UCSD-AML1 (cell line): ENCODE data around the gene IFI27L1.

Source experiments
- DNase-seq: peaks from one replicate; lab custom pipeline; 2025; ENCODE audit not compliant: unreplicated experiment; lab: John Stamatoyannopoulos, UW

IFI27L1 gene

DNA sequence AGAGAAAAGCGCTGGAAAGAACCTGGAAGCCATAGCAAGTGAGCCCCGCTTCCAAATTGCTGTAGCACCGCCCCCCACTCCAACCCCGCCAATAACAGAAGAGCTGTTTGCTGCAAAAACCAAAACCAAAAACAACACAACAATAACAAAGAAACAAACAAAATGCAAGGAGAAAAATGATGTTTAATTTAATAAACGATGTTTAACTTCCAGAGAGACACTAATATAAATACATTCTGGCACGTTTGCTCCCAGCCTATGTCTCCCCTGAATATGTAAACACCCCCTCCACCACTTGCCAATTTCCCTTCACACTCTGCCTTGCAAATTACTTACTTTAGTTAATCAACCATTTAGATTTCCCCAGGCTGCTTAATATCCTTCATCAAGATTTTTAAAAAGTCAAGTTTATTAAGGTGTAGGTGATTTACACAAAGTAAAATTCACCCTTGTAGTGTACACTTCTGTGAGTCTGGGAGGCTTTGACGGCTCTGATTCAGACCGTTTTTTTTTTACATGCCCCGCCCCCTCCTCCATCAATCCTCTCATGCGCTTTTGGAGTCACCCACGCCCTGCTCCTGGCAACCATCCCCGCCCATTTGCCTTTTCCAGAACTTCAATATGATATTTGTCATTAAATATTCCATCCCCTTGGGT, 48.8 kb downstream of the IFI27L1 start:
- no peak for DNase-seq

DNA sequence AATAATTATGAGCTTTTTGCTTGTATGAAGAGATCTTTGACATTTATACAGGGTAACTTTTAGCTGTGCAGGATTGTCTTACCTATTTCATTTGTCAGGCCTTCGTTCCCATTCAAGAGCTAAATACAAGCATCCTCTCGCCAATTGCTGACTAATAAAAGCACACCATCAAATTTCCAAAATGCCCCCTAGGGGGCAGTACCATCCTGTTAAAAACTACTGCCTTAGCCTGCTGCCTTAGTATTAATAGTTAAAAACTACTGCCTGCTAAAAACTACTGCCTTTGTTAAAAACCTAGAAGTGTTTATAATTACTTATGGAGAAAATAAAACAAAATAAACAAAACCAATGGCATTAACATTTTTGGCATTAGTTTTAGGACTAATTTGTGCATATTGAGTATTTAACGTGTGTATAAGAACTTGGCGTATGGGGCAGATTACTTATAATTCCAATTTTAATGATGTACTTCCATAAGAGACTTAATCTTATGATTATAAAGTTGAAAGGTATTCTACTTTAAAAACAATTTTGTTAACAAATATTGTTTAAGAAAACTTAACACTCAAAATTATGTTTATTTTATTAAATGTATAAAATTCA, 51.3 kb downstream of the IFI27L1 start:
- DNase-seq: no peak

DNA sequence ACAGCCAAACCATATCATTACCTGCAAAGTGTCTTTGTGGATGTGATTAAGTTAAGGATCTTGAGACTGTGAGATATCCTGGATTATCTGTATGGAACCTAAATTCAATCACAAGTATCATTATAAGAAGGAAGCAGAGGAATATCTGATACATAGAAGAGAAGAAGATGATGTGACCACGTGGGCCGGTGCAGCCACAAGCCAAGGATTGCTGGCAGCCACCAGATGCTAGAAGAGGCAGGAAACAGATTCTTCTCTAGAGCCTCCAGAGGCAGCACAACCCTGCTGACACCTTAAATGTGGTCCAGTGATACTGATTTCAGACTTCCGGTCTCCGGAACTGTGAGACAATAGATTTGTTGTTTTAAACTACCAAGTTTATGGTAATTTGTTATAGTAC, 54.4 kb downstream of the IFI27L1 start:
- DNase-seq: no peak

DNA sequence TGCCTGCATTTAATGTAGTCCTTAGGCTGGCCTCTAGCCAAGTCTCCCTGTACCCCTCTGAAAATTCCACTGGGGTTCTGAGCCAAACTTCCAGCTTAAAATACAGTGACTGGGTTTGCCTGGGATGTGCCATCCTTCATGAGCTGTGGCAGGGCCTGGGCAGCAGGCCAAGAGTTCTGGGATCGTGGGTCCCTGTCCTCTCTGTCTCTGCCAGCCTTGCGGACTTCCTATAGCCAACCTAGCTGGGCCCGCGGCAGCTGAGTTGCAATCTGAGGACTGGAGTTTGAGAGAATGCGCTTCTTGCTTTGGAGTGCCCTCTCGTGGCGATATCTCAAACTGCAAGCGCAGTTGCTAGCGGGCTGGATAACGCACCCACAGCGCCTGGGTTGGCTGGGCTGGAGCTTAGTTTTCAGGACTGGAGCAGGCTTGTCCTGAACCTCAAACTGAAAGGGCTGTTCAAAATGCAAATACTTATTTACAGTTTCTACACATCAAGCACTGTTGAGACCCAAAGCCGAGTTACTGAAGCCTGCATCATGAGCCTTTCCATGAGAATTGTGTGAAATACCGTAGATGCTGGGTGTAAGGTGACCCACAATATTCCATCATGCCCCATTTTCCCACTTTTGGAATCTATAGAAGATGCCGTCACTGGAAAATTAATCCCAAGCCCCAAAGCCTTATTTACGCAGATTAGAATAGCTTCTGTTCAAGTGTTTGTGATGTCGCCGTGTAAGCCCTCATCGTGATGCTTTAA, 55.6 kb downstream of the IFI27L1 start:
- peak; percentile 80 for DNase-seq

DNA sequence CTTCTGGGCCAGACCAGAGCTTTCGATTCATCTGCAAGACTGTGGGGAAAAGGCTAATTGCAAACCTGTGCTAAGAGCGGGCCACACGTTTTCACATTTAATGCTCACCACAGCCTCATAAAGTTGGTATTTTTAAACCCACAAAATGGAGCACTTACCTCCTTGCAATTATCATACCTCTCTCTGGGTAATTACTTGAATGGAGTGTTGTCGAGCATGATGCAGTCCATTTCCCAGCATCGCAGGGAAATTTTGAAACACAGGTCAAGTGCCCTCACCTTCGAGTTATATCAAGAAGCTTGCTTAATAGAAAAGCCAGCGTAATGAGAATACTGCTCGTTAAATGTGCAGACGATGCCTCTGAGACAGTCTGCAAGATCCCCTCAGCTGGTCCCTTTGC, 57.1 kb downstream of the IFI27L1 start:
- no peak for DNase-seq

DNA sequence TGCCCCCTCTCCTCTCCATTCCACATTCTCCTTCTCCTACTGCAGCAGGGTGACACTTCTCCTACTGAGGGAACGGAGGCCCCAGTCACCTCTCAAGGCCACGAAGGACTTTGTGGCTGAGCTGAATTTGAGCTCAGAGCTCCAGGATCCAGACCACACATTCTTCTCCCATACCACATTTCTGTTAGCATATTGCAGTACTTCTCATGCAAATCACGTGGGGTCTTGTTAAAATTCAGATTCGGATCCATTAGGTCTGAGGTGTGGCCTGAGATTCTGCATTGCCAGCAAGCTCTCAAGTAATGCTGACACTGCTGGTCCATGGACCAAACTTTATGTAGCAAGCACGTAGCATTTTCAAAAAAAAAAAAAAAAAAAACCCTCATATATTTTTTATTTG, 57.9 kb downstream of the IFI27L1 start:
- no peak for DNase-seq

DNA sequence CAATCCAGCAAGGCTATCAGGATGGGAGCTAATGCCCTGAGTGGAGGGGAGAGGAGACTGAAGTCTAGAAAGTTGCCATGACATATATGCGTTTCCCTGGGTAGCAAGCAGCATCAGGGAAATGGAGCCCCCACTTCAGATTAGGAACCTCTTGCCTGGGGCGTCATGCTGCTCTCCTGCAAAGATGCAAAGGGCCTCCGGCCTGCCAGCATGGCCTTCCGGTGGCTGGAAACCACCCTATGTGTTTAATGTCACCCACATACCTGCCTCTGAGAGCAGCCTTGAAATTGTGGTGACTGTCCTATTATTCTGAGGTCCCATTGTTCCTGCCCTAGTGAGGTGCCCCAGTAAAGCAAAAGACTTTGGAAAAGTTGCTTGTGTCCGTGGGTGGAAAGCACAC, 58.3 kb downstream of the IFI27L1 start:
- DNase-seq: no peak

DNA sequence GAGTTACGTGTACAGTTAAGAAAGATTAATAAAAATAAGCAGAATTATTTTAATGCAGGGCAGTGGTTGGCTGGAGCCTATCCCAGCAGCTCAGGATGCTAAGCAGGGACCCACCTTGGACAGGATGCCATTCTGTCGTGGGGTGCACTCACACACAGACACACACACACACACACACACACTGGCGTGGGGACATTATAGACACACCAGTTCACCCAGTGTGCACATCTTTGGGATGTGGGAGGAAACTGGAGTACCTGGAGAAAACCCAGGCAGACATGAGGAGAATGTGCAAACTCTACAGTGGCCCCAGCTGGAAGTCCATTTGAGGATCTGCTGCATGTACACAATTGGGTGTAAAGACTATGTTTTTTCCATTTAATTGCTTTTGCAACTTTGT, 61.1 kb downstream of the IFI27L1 start:
- no peak for DNase-seq

DNA sequence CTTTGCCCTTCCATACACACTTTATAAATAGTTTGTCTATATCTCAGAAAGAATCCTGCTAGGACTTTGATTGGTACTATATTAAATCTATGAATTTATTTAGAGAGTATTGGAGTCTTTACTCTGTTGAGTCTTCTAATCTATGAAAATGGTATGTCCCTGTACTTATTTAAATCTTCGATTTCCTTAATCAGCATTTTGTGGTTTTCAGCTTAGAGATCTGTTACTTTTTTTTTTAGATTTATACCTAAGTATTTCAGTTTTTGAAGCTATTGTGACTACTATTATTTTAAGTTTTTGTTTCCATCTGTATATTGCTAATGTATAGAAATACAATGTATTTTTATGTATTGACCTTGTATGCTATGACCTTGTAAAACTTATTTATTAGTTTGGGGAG, 61.7 kb downstream of the IFI27L1 start:
- no peak for DNase-seq

DNA sequence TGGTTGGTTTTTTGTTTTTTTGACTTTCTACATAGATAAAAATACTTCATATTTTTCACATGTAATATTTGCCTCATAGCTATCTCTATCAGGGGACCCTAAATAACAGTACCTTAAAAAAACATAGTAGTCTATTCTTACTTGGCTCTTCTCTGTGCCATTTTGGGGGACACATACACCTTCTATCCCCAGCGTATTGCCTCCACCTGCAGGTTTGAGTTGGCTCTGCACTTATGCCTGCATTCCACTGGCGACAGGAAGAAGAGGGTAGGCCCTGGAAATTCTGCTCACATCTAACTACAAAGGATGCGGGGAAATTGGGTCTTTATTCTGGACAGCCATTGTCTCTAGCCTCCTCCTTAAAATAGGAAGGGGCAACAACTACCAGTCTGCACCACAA, 62.1 kb downstream of the IFI27L1 start:
- DNase-seq: no peak

DNA sequence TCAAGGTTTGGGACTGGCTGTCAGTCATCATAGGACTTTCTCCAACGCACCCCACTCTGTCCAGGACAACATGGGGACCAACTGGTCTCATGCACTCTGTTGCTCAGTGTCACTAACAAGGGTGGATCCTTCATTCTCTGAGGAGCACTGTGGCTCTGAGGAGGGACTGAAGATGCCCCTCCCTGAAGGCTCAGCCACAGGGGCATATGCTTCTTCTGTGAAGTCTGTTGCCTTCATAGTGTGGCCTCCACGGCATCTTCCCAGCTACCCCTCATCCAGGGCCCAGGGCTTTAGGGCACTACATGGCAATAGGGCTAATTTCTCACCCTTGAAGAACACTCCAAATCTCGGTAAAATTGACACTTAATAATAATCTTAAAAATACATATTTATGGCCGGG, 62.6 kb downstream of the IFI27L1 start:
- DNase-seq: no peak

DNA sequence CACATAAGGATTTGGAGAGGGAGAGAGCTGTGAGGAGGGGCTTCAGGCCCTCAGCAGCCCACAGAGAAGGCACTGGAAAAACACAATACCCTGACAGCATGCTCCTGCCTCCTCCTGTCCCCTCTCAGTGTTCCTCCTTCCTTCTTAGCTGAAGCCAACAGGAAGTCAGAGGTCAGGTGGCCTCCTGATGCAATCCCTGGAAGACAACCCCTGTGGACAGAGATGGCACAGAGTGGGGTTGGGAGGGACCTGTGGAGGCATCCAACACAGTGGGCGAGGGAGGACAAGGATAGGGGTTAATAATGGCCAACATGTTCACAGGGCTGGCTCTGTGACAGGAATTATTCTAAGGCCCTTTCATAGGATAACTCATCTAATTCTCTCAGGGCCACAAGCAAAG, 63.7 kb downstream of the IFI27L1 start:
- DNase-seq: peak; percentile 34

DNA sequence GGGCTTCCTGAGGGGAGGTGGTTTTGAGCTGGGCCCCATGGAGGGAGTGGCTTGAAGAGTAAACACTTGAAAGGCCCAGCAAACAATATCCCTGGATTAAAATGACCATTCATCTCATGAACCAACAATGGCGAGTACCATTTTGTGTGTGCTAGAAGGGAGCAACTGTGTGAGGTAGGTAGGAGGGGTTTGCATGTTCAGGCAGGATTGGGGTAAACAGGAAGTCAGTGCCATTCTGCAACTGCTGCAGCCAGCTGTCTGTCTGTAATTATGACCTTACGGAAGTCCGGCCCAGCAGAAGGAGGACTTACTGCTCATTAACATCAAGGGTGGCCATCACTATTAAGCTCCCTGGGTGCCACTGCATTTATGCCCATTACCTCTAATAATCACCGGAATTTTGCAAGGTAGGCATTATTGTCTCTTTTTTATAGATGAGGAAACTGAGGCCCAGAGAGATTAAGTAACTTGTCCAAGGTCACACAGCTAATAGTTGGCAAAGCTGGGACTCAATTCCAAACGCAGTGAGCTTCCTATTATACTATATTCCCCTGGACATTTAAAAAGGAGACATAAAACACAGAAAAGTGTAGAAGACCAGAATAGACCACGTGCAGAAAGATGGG, 64.9 kb downstream of the IFI27L1 start:
- DNase-seq: no peak
